PC-3 (cell line): ENCODE measurements around the gene CHAC1. TPM values are rescaled to one million over a fixed set of nuclear protein-coding genes. Genes with fewer than 3 reads are reported as not detected.

ENCODE experiments used
- ATAC-seq: fragments of 200-7000 bp; cut with Tn5 transposase; 2 replicates; pipeline ENCODE4 v1.9.1; 2020; ENCODE audit warnings: mild to moderate bottlenecking, moderate library complexity
- BruUV-seq: library from RNA; stranded (reverse); fragments of 400-500 nt; replicated peaks from 2 replicates; lab custom pipeline; 2021; lab: Mats Ljungman, UMichigan
- CTCF ChIA-PET: fragments of 300-600 bp; sonication (Branson Sonifier 250); formaldehyde crosslinking; loops from one replicate; lab custom pipeline; 2022; ENCODE audit warnings: antibody characterized with exemption; lab: Charles Lee
- POLR2A ChIA-PET: fragments of 300-600 bp; sonication (Branson Sonifier 250); formaldehyde crosslinking; loops from one replicate; lab custom pipeline; 2022; ENCODE audit warnings: antibody characterized with exemption; ENCODE audit not compliant: unreplicated experiment; lab: Charles Lee
- DNase-seq: peaks from one replicate; pipeline ENCODE4 v3.0.0-alpha.2; 2015
- H2AFZ ChIP-seq: fragments of 300-600 bp; sonication (generic); 2 replicates; pipeline ENCODE4 v1.6.0; 2016; ENCODE audit warnings: antibody characterized with exemption, low read length
- H3F3A ChIP-seq: fragments of 300-600 bp; sonication (generic); one replicate; pipeline ENCODE4 v1.6.0; 2017; ENCODE audit warnings: antibody characterized with exemption, low read length, control low read depth, mild to moderate bottlenecking; ENCODE audit not compliant: unreplicated experiment
- H3K27ac ChIP-seq: fragments of 300-600 bp; sonication (generic); 2 replicates; pipeline ENCODE4 v1.5.1; 2016; ENCODE audit warnings: mild to moderate bottlenecking, low read length
- H3K27me3 ChIP-seq: fragments of 300-600 bp; sonication (generic); 2 replicates; pipeline ENCODE4 v1.6.1; 2016; ENCODE audit warnings: low read length, mixed read lengths
- H3K36me3 ChIP-seq: fragments of 300-600 bp; sonication (generic); 2 replicates; pipeline ENCODE4 v1.6.1; 2016; ENCODE audit warnings: low read depth, mixed run types, low read length, mixed read lengths
- H3K4me1 ChIP-seq: fragments of 300-600 bp; sonication (generic); 2 replicates; pipeline ENCODE4 v1.5.1; 2016; ENCODE audit warnings: low read length; ENCODE audit not compliant: insufficient read depth
- H3K4me2 ChIP-seq: fragments of 300-600 bp; sonication (generic); 2 replicates; pipeline ENCODE4 v1.6.0; 2016; ENCODE audit warnings: low read length
- H3K4me3 ChIP-seq: fragments of 300-600 bp; sonication (generic); 2 replicates; pipeline ENCODE4 v1.5.1; 2016; ENCODE audit warnings: mild to moderate bottlenecking, low read length, mixed read lengths
- H3K79me2 ChIP-seq: fragments of 300-600 bp; sonication (generic); 2 replicates; pipeline ENCODE4 v1.6.1; 2017; ENCODE audit warnings: low read length, mixed read lengths
- H3K9ac ChIP-seq: fragments of 300-600 bp; sonication (generic); 2 replicates; pipeline ENCODE4 v1.6.0; 2016; ENCODE audit warnings: mild to moderate bottlenecking, low read length
- H3K9me2 ChIP-seq: fragments of 300-600 bp; sonication (generic); replicated peaks from 2 replicates; pipeline ENCODE4 v1.6.1; 2016; ENCODE audit warnings: mixed run types, low read length, mixed read lengths
- H3K9me3 ChIP-seq: fragments of 300-600 bp; sonication (generic); 2 replicates; pipeline ENCODE4 v1.6.1; 2016; ENCODE audit warnings: low read length, mixed read lengths
- H4K20me1 ChIP-seq: fragments of 300-600 bp; sonication (generic); 2 replicates; pipeline ENCODE4 v1.6.1; 2016; ENCODE audit warnings: low read length, mixed read lengths
- EZH2 ChIP-seq: fragments of 300-600 bp; sonication (generic); IDR thresholded peaks from one replicate; pipeline ENCODE4 v1.6.1; 2017; ENCODE audit warnings: antibody characterized with exemption, mild to moderate bottlenecking, low read length; ENCODE audit not compliant: unreplicated experiment
- EZH2phosphoT487 ChIP-seq: fragments of 300-600 bp; sonication (generic); IDR thresholded peaks from 2 replicates; pipeline ENCODE4 v1.6.1; 2018; ENCODE audit warnings: mild to moderate bottlenecking, antibody characterized with exemption, low read length, borderline replicate concordance
- intact Hi-C: fragments of 100-400 bp; cut with micrococcal nuclease; formaldehyde crosslinking; loops from 2 replicates; pipeline ENCODE4 v1.9.0; 2023
- total RNA-seq: library from RNA; depleted of rRNA; stranded (reverse); fragments of >200 nt; gene quantifications from 2 replicates; pipeline ENCODE4 v1.2.3, GENCODE V29; 2014
- TF ChIP-seq, protein P1 (sequence below): fragments of 300-600 bp; sonication (generic); conservative IDR thresholded peaks from 2 replicates; pipeline ENCODE4 v1.5.1; 2017; ENCODE audit warnings: antibody characterized with exemption, low read depth, mild to moderate bottlenecking, low read length

Gene CHAC1
- total RNA-seq, 1 experiment from 2014 or later, result 13.3 TPM

- H2AFZ ChIP-seq, result no peak overlapping the region
- no peak overlapping the region for H3K4me3 ChIP-seq
- H4K20me1 ChIP-seq, result no peaks in the 10 kb centered on the region
- no peaks in the 10 kb centered on the region for H3K79me2 ChIP-seq
- POLR2A ChIA-PET, result no interaction called here
- no peaks in the 10 kb centered on the region for H3K9me2 ChIP-seq
- no peak overlapping the region for H3K27ac ChIP-seq
- ATAC-seq, result no peak
- no peaks in the 10 kb centered on the region for H3K36me3 ChIP-seq
- TF ChIP-seq EZH2phosphoT487, result no peak
- TF ChIP-seq, protein P1, sequence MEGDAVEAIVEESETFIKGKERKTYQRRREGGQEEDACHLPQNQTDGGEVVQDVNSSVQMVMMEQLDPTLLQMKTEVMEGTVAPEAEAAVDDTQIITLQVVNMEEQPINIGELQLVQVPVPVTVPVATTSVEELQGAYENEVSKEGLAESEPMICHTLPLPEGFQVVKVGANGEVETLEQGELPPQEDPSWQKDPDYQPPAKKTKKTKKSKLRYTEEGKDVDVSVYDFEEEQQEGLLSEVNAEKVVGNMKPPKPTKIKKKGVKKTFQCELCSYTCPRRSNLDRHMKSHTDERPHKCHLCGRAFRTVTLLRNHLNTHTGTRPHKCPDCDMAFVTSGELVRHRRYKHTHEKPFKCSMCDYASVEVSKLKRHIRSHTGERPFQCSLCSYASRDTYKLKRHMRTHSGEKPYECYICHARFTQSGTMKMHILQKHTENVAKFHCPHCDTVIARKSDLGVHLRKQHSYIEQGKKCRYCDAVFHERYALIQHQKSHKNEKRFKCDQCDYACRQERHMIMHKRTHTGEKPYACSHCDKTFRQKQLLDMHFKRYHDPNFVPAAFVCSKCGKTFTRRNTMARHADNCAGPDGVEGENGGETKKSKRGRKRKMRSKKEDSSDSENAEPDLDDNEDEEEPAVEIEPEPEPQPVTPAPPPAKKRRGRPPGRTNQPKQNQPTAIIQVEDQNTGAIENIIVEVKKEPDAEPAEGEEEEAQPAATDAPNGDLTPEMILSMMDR, result no peak
- TF ChIP-seq EZH2, result no peak
- BruUV-seq, result no TSS peak
- intact Hi-C loops, result no loop called here
- H3K4me2 ChIP-seq, result no peak overlapping the region
- no peaks in the 10 kb centered on the region for H3K4me1 ChIP-seq
- peaks cover 9% of the 10 kb centered on the region for H3K27me3 ChIP-seq
- CTCF ChIA-PET, result no interaction called here
- H3K9me3 ChIP-seq, result no peaks in the 10 kb centered on the region
- no peak for DNase-seq
- H3F3A ChIP-seq, result no peaks in the 10 kb centered on the region
- no peak overlapping the region for H3K9ac ChIP-seq
Measured at GRCh38 chr15:40921949-40922607, 31.2 kb upstream of the CHAC1 start.

GRCh38 chr15:40922608-40923005 is 30.7 kb upstream of the CHAC1 start:
- no peaks in the 10 kb centered on the region for H4K20me1 ChIP-seq
- POLR2A ChIA-PET, result no interaction called here
- no peak overlapping the region for H3K4me3 ChIP-seq
- DNase-seq (no peak), ATAC-seq (no peak)
- H3F3A ChIP-seq, result no peaks in the 10 kb centered on the region
- peaks cover 15% of the 10 kb centered on the region for H3K27me3 ChIP-seq
- TF ChIP-seq EZH2 (no peak), EZH2phosphoT487 (no peak)
- TF ChIP-seq, protein P1, result no peak
- H2AFZ ChIP-seq, result no peak overlapping the region
- BruUV-seq, result no TSS peak
- no peak overlapping the region for H3K4me2 ChIP-seq
- H3K36me3 ChIP-seq, result no peaks in the 10 kb centered on the region
- H3K9ac ChIP-seq, result no peak overlapping the region
- CTCF ChIA-PET, result no interaction called here
- intact Hi-C loops, result no loop called here
- no peaks in the 10 kb centered on the region for H3K9me2 ChIP-seq
- H3K27ac ChIP-seq, result no peak overlapping the region
- H3K4me1 ChIP-seq, result no peaks in the 10 kb centered on the region; the same call in 1 of the 2 replicates
- no peaks in the 10 kb centered on the region for H3K79me2 ChIP-seq
- H3K9me3 ChIP-seq, result no peaks in the 10 kb centered on the region

DNA sequence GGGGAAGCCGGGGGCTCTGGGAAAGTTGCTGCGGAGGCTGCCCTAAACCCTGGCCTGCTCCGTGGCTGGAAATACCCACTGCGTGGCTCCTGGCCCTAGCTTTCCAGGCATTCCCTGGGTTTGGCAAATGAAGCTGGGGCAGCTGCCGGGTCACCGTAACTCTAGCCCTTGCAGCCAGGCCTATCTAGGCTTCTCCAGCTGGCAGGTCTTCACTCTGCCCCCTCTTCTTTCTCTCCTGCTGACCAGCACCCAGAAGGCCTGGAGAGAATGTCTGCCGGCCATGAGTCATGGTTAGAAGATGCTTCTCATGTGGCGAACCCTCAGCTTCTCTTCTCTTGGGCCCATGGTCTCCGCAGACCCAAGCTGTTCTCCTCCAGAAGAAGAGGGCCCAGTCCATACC is 29.7 kb upstream of the CHAC1 start:
- no peak for ATAC-seq
- H3K4me2 ChIP-seq, result no peak overlapping the region

More for the DNA sequence above, 29.7 kb upstream of the CHAC1 start:
- H3K9ac ChIP-seq, result no peak overlapping the region
- DNase-seq, result no peak
- H4K20me1 ChIP-seq, result no peaks in the 10 kb centered on the region
- no peak overlapping the region for H3K27ac ChIP-seq
- POLR2A ChIA-PET, result no interaction called here
- no peak overlapping the region for H2AFZ ChIP-seq
- intact Hi-C loops, result no loop called here
- peaks cover 20% of the 10 kb centered on the region for H3K27me3 ChIP-seq
- CTCF ChIA-PET, result no interaction called here
- H3K4me1 ChIP-seq, result peaks cover 7% of the 10 kb centered on the region
- no peaks in the 10 kb centered on the region for H3K9me2 ChIP-seq
- TF ChIP-seq EZH2 (no peak), EZH2phosphoT487 (no peak)
- TF ChIP-seq, protein P1, result no peak
- no peaks in the 10 kb centered on the region for H3K79me2 ChIP-seq
- no peaks in the 10 kb centered on the region for H3K36me3 ChIP-seq
- no TSS peak for BruUV-seq
- H3K4me3 ChIP-seq, result no peak overlapping the region
- no peaks in the 10 kb centered on the region for H3F3A ChIP-seq
- H3K9me3 ChIP-seq, result no peaks in the 10 kb centered on the region
